ENCODE data around the gene GLIS2.

Gene GLIS2

GRCh38 chr16:4378161-4378666 lies 62.3 kb downstream of the GLIS2 start:
- DNase-seq (ENCODE audit: insufficient read length, low spot score) (no peak), FAIRE-seq (no peak)
- TF ChIP-seq CTCF (IDR thresholded peaks at IDR 0.05; ENCODE audit: insufficient read depth, missing control alignments): no peak

- no peak for TF ChIP-seq CTCF (IDR thresholded peaks at IDR 0.05; ENCODE audit: insufficient read depth, missing control alignments)
- DNase-seq (ENCODE audit: insufficient read length, low spot score) (no peak), FAIRE-seq (no peak)
These were observed 63.3 kb downstream of the GLIS2 start for GRCh38 chr16:4378999-4379690.

- no peak for FAIRE-seq
- no peak for TF ChIP-seq CTCF (IDR thresholded peaks at IDR 0.05; ENCODE audit: insufficient read depth, missing control alignments)
- DNase-seq (ENCODE audit: insufficient read length, low spot score): no peak
These were observed 64.5 kb downstream of the GLIS2 start for GRCh38 chr16:4380119-4381063.

- no peak for FAIRE-seq
These were observed 65.4 kb downstream of the GLIS2 start for GRCh38 chr16:4381072-4381934.

GRCh38 chr16:4381935-4382794 lies 66.3 kb downstream of the GLIS2 start:
- no peak for DNase-seq (ENCODE audit: insufficient read length, low spot score)
- TF ChIP-seq CTCF (IDR thresholded peaks at IDR 0.05; ENCODE audit: insufficient read depth, missing control alignments): no peak
- FAIRE-seq: no peak

More at GRCh38 chr16:4381072-4381934, 65.4 kb downstream of the GLIS2 start:
- TF ChIP-seq CTCF (IDR thresholded peaks at IDR 0.05; ENCODE audit: insufficient read depth, missing control alignments): no peak
- DNase-seq (ENCODE audit: insufficient read length, low spot score): no peak

- DNase-seq (ENCODE audit: insufficient read length, low spot score) (no peak), FAIRE-seq (no peak)
These were observed 67.0 kb downstream of the GLIS2 start for GRCh38 chr16:4382795-4383357.

More at GRCh38 chr16:4382795-4383357, 67.0 kb downstream of the GLIS2 start:
- no peak for TF ChIP-seq CTCF (IDR thresholded peaks at IDR 0.05; ENCODE audit: insufficient read depth, missing control alignments)
